Stimulated activated CD8-positive, alpha-beta memory T cell treated with anti-CD3 and anti-CD28 coated beads, Interleukin-15, amount 100 ng/mL, for 1 hour (primary cell): ENCODE data around the gene EME2.
A peak's percentile ranks its signal among the peaks of the same experiment; 100 is the strongest.
"Not testable (repeated sequence)": the region's sequence is repeated elsewhere in the genome, so short reads cannot be mapped to it uniquely, and the experiment has no call there.

Experiments
- DNase-seq: peaks from one replicate; pipeline ENCODE4 v3.0.0-alpha.2; 2020; ENCODE audit warnings: low read depth

EME2 gene

DNA sequence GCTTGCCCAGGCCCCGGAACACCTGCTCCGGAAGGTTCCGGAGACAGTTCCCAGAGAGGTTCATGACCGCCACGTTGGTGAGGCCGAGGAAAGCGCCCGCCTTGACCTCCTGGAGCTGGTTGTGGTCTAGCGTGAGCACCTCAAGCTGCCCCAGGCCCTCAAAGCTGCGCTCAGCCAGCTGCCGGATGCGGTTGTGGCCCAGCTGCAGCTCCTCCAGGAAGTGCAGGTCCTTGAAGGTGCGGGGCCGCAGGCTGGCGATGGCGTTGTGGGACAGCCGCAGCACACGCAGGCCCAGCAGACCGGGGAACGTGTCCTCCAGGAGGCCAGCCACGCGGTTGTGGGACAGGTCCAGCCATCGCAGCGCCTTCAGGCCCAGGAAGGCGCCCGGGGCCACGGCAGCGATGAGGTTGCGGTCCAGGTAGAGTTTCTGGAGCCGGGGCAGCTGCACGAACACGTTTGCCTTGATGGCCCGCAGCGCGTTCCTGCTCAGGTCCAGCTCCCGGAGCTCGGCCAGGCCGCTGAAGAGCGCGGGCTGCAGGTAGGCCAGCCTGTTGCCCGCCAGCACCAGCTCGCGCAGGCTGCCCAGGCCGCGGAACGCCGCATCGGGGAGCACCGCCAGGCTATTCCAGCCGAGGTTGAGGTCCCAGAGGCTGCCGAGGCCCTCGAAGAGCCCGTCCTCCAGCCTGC lies 18.8 kb downstream of the EME2 start:
- DNase-seq: no peak

DNA sequence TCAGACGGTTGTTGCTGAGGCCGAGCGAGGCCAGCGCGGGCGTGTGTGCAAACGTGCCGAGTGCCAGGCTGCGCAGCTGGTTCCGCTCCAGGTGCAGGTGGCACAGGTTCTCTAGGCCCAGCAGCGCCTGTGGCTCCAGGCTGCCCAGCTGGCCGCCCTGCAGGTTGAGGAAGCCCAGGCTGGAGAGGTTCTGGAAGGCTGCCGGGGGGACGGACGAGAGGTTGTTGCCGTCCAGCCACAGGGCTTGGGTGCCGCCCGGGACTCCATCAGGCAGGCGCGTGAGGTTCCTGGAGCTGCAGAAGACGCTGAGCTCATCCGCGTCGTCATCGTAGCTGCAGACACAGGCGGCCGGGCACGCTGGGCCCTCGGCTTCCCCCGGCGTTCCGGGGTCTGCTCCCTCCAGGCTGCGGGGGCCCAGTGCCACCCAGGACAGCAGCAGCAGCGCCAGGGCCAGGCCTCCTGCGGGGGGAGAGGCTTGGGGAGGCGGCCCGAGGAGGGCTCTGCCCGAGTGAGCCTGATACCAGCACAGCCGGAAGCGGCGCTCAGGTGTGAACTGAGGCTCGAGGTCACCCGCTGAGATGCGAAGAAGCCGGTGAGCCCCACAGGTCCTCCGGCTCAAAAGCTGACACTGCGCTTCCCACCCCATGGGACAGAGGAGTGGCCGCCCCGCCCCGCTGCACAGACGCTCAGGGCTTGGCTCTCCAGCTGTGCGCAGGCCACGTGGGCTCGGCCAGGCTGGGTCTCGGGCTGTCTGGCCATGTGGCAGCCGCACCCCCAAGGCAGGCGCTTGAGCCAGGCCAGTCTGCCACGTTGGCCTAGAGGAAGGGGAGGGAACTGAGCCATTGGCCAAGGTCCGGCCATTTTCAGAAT lies 19.6 kb downstream of the EME2 start:
- DNase-seq: no peak

DNA sequence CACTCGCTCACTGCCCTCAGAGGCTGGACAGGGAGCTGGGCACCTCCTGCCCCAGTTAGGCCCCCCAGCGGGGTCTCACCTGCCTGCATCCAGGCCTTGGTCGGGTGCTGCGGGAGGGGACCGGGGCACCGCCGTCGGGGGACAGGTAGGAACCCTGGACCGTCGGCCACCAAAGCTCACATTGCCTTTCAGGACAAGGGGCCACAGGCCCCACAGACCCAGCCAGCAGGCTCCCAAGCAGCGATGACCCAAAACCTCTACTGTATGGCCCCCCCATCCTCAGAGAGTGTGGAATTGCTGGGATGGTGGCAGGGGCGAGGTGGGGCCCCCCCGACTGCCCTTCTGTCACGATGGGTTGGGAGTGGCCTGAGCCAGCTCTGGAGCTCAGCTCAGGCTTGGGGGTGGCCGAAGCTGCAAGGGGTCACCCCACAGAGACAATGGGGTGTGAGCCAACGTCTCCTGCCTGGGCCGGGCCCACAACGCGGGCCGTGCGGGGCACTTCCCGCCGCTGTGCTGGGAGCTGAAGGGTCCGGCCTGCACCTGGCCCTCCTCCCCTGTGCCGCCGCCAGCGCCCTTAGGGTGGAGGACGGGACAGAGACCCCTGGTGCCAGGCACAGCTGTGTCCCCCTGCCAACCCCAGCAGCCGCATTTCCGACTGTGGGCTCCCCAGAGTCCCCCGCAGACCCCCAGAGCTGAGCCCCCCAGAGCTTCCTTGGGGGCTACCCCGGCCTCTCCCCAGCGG lies 20.4 kb downstream of the EME2 start:
- DNase-seq: no peak

DNA sequence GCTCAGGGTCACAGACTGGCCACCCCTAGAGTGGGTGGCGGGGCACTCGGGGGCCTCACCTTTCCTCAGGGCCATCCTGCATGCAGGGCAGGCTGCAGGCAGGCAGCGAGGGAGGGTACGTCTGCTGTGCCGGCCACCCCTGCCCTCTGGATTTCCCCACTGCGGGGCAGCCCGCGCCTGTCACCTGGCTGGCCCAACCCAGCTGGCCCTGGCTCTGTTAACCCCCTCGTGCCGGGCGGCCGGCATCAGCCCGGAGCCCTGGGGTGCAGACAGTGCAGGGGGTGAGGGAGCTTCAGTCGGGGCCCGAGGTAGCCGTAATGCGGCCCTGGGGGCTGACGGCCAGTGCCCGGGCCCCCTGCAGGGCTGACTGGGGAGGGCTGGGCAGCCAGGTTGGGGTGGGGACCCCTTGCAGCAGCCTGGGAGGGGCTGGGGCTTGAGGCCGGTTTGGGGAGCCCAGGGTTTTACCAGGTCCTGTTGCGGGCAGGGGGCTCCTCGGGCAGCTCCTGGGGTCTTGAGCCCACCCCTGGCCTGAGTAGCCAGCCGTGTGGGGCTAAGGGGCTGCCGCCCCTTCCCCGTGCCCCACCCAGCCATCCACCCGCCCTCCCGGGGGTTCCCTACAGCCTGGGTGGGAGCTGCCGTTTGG lies 21.1 kb downstream of the EME2 start, which contains the start of gene IGFALS:
Gene IGFALS (minus strand): TSS at position 128 of the 643 bp plus-strand sequence. CDS start 53 bp downstream, at position 75.
- DNase-seq: no peak

DNA sequence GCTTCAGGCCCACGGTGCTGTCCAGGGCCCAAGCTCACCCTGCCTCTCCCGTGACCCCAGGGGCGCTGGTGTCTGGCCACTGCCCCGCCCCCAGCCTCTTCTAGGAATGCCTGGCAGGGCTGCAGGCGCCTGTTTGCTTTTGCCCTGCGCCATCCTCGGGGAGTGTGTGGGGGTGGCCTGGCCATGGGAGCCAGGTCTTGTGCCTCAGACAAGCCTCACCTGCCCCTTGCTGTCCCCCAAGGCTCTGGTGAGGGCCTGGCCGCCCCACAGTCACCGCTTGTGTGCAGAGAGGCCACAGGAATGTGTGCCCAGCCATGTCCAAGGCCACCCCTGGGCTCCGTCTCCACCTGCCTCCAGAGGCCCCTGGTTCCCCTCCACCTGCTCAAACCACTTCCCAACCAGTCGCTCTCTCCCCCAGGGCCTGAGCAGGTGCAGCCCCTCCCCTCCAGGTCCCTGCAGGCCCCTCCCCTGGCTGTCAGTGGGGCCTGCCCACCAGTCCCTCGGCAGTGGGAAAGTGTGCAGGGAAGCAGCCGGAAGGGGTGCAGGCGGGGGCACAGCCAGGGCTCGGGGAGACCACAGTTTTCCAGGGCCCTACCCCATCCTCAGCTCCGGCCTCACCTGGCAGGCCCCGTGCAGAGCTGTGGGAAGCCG lies 21.7 kb downstream of the EME2 start:
- DNase-seq: no peak

DNA sequence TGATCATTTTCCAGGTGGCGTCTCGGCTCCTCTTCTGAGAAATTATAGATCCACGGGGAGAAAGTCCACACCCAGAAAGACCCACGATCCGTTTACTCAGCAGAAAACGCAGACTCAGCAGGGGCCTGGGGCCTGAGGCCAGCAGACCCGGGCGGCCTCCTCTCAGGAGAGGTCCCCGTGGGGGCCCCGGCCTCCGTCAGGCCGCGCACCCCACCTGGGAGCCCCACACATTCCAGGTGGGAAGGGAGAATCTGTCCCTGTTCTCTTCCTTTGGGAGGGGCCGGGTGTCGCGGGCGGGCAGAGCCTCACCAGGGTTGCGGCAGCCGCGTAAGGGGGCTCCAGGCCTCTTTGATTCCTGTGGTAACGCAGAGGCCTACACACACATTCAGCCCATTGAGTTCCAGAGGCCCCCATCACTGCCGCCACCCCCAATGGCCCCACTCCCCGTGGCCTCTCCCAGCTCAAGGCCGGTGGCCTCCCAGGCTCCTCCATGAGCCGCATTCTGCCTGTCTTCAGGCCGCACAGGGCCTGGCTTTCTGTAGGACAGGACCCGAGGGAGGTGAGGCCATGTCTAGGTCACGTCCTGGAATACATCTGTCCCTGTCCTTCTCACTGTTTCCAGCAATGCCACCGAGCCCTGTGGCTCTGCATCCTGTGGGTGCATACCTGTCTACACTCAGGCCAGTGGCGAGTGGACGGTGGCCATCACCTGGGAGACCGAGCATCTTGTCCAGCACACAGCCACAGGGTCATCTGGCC lies 22.5 kb downstream of the EME2 start:
- no peak for DNase-seq

DNA sequence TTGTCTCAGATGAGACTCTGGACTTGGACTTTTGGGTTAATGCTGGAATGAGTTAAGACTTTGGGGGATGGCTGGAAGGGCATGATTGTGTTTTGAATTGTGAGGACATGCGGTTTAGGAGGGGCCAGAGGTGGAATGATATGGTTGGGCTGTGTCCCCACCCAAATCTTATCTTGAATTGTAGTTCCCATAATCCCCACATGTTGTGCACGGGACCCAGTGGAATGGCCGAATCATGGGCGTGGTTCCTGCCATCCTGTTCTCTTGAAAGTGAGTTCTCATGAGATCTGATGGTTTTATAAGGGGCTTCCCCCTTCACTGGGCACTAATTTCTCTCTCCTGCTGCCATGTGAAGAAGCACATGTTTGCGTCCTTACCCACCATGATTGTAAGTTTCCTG lies 26.7 kb downstream of the EME2 start:
- DNase-seq: not testable (repeated sequence)

DNA sequence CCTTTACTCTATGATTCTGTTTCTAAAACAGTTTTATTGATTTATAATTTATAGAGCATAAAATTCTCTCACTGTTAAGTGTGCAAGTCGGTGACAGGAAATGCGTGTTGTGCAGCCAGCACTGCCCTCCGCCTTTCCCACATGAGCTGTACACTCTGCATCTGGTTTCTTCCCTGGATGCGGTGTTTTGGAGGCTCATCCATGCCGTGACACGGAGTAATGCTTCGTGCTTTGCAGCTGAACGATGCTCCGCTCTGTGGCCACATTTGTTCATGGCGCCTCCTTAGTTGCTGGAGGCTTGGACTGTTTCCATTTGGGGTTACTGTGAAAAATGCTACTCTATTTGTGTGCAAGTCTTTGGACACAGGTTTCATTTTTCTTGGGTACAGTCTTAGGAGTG lies 28.1 kb downstream of the EME2 start:
- DNase-seq: no peak

DNA sequence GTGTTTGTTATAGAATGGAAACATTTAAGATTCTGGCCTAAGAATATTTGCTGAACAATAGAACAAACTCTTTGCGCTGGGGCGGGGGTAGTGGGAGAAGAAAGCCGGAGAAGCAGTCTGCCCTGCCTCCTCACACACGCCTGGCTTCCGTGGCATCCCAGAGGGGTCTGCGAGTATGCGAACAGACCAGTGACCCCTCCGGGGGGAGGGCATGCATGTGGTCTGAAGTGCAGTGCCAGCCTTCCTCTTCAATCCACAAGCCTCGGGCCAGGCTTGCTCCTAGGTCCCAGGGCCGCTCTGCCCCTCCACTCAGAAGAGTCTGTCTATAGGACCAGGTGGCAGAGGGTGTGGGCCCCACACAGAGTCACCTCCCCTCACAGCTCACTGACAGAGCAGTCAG lies 35.0 kb downstream of the EME2 start:
- DNase-seq: no peak

DNA sequence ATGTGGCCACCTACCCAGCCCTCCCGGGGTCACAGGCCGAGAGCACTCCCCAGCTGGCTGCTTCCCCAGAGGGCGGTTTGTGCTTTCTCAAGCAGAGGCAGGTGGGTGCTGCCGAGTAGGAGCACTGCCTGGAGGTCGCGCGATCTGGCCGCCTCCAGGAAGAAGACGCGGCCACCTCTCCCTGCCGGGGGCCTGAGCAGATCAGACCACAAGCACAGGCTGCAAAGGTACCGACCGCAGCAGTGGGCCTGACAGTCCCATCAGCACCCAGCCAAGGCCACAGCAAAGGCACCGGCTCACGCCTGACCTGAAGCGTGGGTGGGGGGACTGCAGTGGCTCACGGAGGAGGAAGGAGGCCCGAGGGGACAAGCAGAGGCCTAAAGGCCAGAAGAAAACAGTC lies 36.1 kb downstream of the EME2 start:
- no peak for DNase-seq

DNA sequence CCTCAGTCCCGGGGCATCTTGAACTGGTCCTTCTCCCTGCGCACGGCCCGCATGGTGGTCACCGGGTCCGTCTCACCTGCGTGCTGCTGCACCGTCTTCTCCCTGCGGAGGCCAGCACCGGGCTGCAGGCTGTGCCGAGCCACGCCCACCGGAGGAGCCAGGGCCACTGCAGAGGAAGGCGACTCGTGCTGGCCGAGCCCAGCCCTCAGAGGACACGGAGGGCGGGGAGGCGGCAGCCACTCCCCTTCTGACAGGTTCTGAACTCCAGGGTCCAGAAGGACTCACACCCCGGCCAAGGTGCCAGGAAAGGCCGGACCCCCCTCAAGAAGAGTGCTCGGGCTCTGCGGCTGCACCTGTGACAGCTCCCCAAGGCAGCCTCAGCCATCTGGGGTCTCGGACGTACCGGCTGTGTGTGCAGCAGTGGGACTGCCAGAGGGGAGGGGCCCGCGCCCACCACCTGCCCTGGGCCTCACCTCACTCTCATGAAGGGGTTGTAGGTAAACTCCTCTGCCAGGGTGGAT lies 36.7 kb downstream of the EME2 start:
- DNase-seq: no peak

DNA sequence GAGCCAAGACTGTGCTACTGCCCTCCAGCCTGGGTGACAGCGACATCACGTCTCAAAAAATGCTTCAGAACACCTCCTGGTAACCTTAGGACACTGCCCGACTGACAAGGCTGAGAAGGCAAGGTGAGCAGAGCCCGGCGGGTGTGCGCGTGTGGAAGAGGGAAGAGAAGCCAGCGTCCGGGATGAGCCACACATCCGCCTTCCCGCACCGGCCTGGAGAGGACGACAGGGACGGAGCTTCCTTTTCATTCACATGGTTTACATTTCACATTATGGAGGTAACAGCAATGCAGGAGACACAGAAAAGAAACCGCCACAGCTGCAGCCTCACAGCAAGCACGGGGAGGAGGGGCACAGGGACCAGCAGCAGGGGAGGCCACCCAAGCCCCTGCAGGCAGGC lies 37.5 kb downstream of the EME2 start:
- DNase-seq: no peak

DNA sequence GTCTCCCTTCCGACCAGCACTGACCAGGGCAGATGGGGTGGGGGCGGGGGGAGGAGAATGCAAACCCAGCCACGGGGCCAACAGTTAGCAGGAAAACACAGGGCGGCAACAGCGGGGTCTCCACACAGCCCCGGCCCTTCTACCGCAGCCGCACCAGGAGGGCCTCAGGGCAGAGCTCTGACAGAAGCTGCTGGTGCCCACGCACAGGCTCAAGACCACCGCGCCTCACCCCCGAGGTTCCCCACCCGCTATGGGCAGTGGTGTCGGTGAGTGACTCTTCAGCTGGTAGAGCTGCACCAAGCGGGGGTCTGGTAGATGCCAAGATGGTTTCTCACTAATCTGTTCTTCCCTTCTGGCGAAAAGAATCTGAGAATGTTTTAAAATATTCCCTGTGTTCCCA lies 37.9 kb downstream of the EME2 start:
- DNase-seq: no peak

DNA sequence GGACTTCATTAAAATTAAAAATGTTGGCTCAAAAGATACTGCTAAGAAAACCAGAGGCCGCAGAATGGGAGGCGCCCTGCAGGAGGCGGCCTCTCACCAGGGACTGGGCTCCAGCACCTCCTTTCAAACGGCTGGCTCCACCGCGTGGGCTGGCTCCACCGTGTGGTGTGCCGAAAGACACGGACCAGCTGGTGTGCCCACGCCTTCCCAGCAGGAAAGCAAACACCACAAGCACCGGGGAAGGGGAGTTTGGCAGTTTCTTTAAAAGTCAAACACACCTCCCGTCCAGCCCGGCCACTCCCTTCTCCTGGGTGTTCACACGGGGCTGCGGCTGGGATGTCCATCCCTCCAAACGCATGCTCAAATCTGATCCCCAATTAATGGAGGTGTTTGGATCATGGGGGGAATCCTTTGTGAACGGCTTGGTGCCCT lies 40.1 kb downstream of the EME2 start:
- DNase-seq: peak; percentile 12

DNA sequence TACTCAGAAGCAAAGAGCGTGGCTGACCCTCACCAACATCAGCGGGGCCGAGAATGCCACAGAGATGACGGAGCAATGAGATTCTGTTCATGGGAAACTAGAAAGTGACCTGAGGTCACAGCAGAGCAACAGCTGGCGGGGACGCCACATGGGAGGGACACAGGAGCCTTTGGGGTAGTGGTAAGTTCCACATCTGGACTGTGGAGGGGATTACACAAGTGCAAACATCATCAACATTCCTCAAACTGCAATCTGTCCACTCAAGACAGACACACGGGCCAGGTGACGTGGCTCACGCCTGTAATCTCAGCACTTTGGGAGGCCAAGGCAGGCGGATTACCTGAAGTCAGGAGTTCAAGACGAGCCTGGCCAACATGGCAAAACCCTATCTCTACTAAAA lies 42.9 kb downstream of the EME2 start:
- no peak for DNase-seq

DNA sequence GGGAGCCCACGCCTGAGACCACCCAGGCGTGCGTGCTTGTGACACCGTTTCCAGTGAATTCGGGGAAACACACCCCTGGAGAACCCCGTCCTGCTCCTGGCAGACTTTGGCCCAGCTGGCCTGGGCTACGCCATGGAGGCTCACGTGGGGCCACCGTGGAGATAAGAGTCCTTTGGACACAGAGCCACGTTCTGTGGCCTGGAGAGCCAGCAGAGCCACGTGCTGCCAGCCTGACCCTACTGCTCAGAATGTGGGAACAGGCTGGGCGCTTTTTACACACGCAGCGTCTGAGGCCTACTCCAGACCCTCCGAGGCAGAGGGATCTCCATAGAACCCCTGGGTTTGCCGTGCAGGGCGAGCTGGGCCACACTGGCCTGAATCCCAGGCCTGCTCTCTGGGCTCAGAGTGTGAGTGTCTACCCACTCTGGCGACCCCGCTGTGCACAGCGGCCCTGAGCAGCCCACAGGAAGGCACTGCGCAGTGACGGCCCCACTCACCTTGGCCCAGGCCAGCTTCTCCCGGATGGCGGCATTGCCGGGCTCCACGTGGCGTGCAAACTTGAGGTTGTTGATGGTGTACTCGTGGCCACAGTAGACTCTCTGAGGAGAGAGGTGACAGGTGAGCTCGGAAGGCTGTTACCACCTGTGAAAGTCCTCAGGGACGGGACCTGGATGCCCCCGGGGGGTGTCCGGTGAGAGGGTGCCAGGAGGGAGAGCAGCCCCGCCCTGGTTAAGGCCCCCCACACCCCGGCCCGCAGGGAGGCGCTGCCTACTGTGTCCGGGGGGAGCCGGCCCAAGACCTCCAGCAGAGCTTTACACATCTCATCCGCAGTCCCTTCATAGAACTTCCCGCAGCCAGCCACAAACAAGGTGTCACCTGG lies 44.0 kb downstream of the EME2 start:
- DNase-seq: no peak

DNA sequence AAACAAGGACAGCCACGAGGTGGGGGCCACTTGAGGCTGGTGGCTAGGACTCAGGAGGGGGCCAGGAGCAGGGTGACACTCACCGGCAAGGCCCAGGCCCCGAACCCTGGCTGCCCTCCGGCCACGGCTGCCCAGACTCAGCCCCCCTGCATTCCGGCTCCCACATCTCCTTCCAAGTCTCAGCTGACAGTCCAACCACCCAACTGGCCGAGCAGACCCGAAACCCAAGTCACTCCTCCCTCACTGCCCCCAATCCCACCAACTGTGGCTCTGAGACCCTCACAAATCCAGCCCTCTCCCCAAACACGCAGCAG lies 44.6 kb downstream of the EME2 start:
- DNase-seq: no peak

DNA sequence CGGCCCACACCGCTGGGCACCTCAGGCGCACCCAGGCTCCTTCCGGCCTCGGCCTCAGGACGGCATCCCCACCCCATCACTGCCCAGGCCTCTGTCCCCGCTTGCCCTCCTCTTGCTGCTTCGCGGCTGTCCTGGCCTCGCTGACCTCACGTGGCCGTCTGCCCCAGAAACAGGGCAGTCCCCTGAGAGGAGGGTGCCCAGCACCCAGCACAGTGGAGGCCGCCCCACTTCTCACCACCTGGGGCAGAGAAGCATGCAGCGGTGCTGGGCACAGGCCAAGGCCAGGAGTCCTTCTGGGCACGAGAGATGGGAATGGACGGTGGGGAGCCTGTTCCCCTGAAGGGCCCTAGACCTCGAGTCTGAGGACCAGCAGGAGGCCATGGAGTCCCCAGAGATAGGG lies 45.1 kb downstream of the EME2 start:
- DNase-seq: no peak

DNA sequence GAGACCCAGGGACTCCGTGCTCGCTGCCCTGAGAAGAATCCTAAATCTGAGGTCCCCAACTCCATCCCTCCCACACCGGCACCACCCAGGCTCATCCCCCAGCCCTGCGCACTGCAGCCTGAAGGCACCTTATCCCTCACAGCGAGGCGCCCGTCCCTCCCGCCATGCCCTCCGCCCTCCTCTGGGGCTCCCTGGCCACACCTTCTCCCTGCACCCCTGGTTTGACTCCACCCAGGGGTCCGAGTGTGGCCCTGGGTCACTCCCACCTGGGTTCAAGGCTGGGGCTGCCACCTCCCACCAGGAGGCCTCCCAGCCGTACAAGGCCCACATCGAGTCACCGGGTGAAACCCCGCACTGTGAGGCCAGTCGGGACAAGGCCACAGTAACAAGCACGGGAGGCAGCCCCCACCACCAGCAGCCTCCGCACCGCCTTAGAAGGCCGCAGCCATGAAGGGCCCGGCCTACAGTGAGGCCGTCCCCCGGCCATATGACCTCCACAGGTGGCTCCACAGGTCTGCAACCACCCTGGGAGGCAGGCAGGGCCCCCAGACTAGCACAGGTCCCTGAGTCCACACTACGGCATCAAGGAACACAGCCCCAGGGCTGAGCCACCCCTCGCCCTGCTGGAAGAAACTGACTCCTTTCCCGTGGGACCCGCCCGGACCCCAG lies 45.7 kb downstream of the EME2 start:
- no peak for DNase-seq
